Mesendoderm (in vitro differentiated cells): ENCODE data around the gene SNTG2.

Experiments used
- DNase-seq: peaks from one replicate; pipeline ENCODE4 v3.0.0; 2013
- H2AK5ac ChIP-seq: 2 replicates; pipeline ENCODE4 v1.6.1; 2013; ENCODE audit warnings: low read length, inconsistent platforms
- H2BK120ac ChIP-seq: 2 replicates; pipeline ENCODE4 v1.6.1; 2013; ENCODE audit warnings: low read depth, mild to moderate bottlenecking, low read length, moderate library complexity, mixed read lengths
- H2BK15ac ChIP-seq: replicated peaks from 2 replicates; pipeline ENCODE4 v1.6.1; 2013; ENCODE audit warnings: low read depth, mild to moderate bottlenecking, moderate library complexity
- H2BK5ac ChIP-seq: 2 replicates; pipeline ENCODE4 v1.6.1; 2013; ENCODE audit warnings: low read length, inconsistent platforms
- H3K18ac ChIP-seq: 2 replicates; pipeline ENCODE4 v1.6.1; 2013; ENCODE audit warnings: mild to moderate bottlenecking, low read length, mixed read lengths
- H3K23ac ChIP-seq: one replicate; pipeline ENCODE4 v1.6.1; 2013; ENCODE audit warnings: low read length
- H3K27ac ChIP-seq: 2 replicates; pipeline ENCODE4 v1.5.1; 2013; ENCODE audit warnings: low read depth, mild to moderate bottlenecking, inconsistent platforms, low read length, moderate library complexity
- H3K27me3 ChIP-seq: 2 replicates; pipeline ENCODE4 v1.6.1; 2013; ENCODE audit warnings: low read length, control low read depth, mild to moderate bottlenecking, inconsistent platforms; ENCODE audit not compliant: insufficient read depth, poor library complexity
- H3K36me3 ChIP-seq: 2 replicates; pipeline ENCODE4 v1.6.1; 2013; ENCODE audit warnings: low read length, inconsistent platforms; ENCODE audit not compliant: control insufficient read depth, insufficient read depth
- H3K4ac ChIP-seq: one replicate; pipeline ENCODE4 v1.6.1; 2013; ENCODE audit warnings: low read depth, mild to moderate bottlenecking, low read length, moderate library complexity
- H3K4me1 ChIP-seq: 2 replicates; pipeline ENCODE4 v1.6.1; 2013; ENCODE audit warnings: low read depth, low read length, inconsistent platforms; ENCODE audit not compliant: control insufficient read depth
- H3K4me2 ChIP-seq: 2 replicates; pipeline ENCODE4 v1.6.1; 2013; ENCODE audit warnings: low read length
- H3K4me3 ChIP-seq: 2 replicates; pipeline ENCODE4 v1.5.1; 2013; ENCODE audit warnings: mild to moderate bottlenecking, low read length
- H3K56ac ChIP-seq: one replicate; pipeline ENCODE4 v1.6.1; 2013; ENCODE audit warnings: low read length
- H3K79me1 ChIP-seq: 2 replicates; pipeline ENCODE4 v1.6.1; 2013; ENCODE audit warnings: low read length, inconsistent platforms
- H3K79me2 ChIP-seq: 2 replicates; pipeline ENCODE4 v1.6.1; 2013; ENCODE audit warnings: mild to moderate bottlenecking, low read length; ENCODE audit not compliant: control insufficient read depth, insufficient read depth
- H3K9ac ChIP-seq: 2 replicates; pipeline ENCODE4 v1.6.1; 2013; ENCODE audit warnings: low read length, inconsistent platforms
- H4K5ac ChIP-seq: one replicate; pipeline ENCODE4 v1.6.1; 2013; ENCODE audit warnings: low read length
- H4K8ac ChIP-seq: one replicate; pipeline ENCODE4 v1.6.1; 2013; ENCODE audit warnings: low read depth, mild to moderate bottlenecking, control low read depth, low read length, moderate library complexity
- WGBS: extraction: QIAGEN DNeasy Blood & Tissue Kit; methylation state at CpG from one replicate; pipeline ENCODE4 v1.1.7; 2013; ENCODE audit warnings: low lambda C conversion rate, missing lambda C conversion rate; ENCODE audit not compliant: insufficient coverage; ENCODE audit errors: extremely low coverage; 5-methylcytosine and 5-hydroxymethylcytosine counted together

The SNTG2 gene

DNA sequence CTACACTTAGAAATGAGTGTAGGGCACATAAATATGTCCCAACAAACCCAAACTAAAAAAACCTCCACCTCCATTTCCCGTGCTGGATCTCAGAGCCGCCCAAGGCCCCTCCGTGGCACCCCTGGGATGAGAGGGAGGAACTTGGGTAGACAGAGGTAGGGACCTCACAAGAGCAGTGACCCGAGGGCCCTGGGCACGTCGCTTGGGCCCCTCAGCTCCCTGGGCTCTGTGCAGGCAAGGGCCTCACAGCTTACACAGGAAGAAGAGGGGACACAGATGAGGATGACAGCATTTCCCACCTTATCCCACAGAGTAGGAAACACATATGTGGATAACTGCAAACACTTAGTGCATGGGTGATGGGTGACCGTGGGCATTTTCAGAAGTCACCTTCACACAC lies 368.7 kb downstream of the SNTG2 start:
- Histone ChIP-seq H3K4me3 (no peak overlapping the region), H3K23ac (no peak overlapping the region), H4K5ac (no peak overlapping the region), H3K36me3 (no peaks in the 10 kb centered on the region), H3K18ac (no peak overlapping the region), H3K79me1 (no peaks in the 10 kb centered on the region), H3K4me1 (no peaks in the 10 kb centered on the region), H2BK5ac (no peak overlapping the region), H3K4me2 (no peak overlapping the region), H3K4ac (no peak overlapping the region), H2AK5ac (no peak overlapping the region), H2BK120ac (no peak overlapping the region), H3K56ac (no peak overlapping the region), H3K27me3 (no peaks in the 10 kb centered on the region), H4K8ac (no peak overlapping the region), H2BK15ac (no peak overlapping the region), H3K27ac (no peak overlapping the region), H3K79me2 (no peaks in the 10 kb centered on the region), H3K9ac (no peak overlapping the region)
- no peak for DNase-seq
- no CpG with 5 or more reads among the region's 7 CpGs for WGBS

DNA sequence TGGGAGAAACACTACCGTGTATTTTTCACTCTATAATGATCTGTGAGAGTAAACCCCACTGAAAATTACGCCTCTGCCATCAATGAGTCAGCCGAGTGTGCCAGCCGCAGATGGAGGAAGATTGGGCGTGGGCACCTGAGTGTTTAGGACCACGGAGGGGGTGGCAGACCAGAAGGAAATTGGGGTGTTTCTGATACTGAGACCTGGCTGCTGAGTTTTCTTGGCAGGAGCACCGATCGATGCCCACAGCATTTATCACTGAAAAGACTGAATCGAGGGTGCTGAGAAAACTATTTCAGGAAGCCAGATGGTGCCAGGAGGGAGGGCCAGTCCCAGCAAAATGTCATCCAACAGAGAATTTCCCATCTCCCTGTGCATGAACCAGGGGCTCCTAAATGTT lies 370.7 kb downstream of the SNTG2 start:
- H3K18ac ChIP-seq: no peak overlapping the region
- H3K79me2 ChIP-seq: no peaks in the 10 kb centered on the region
- H3K36me3 ChIP-seq: no peaks in the 10 kb centered on the region
- no peak overlapping the region for H3K27ac ChIP-seq
- H2BK15ac ChIP-seq: no peak overlapping the region
- H3K27me3 ChIP-seq: no peaks in the 10 kb centered on the region
- no peak overlapping the region for H2BK120ac ChIP-seq
- no CpG with 5 or more reads among the region's 9 CpGs for WGBS
- no peak for DNase-seq
- H2AK5ac ChIP-seq: no peak overlapping the region
- no peaks in the 10 kb centered on the region for H3K79me1 ChIP-seq
- H3K56ac ChIP-seq: no peak overlapping the region
- H3K4me2 ChIP-seq: no peak overlapping the region
- H3K4me1 ChIP-seq: no peaks in the 10 kb centered on the region
- H2BK5ac ChIP-seq: no peak overlapping the region
- H3K4me3 ChIP-seq: no peak overlapping the region
- no peak overlapping the region for H3K9ac ChIP-seq
- H3K4ac ChIP-seq: no peak overlapping the region
- no peak overlapping the region for H3K23ac ChIP-seq
- no peak overlapping the region for H4K5ac ChIP-seq
- H4K8ac ChIP-seq: no peak overlapping the region

DNA sequence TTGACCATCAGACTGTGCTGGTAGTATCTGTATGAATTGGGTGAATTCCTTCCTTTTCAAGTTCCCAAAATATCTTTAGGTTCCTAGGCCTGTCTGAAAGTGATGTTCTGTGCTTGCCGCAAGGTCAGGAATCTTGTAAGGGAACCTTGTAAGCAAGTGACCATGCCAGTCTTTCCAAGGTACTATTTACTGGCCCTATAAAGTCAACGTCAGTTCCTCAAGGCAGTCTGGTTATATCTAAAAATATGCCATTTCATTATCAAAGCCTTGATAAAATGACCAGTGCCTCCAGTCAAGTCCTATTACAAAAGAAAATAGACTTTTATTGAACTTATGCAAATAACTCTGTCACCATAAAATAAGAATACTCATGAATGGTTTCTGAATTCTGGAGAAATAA lies 374.2 kb downstream of the SNTG2 start:
- no peak overlapping the region for H3K27ac ChIP-seq
- no peak overlapping the region for H3K56ac ChIP-seq
- H2AK5ac ChIP-seq: no peak overlapping the region
- no peaks in the 10 kb centered on the region for H3K4me1 ChIP-seq
- H4K5ac ChIP-seq: no peak overlapping the region
- H2BK5ac ChIP-seq: no peak overlapping the region
- H3K79me1 ChIP-seq: no peaks in the 10 kb centered on the region
- no peak overlapping the region for H3K23ac ChIP-seq
- H3K4me2 ChIP-seq: no peak overlapping the region
- H3K18ac ChIP-seq: no peak overlapping the region
- H2BK15ac ChIP-seq: no peak overlapping the region
- no peaks in the 10 kb centered on the region for H3K27me3 ChIP-seq
- no peaks in the 10 kb centered on the region for H3K79me2 ChIP-seq
- H3K4me3 ChIP-seq: no peak overlapping the region
- no CpG with 5 or more reads among the region's 2 CpGs for WGBS
- no peaks in the 10 kb centered on the region for H3K36me3 ChIP-seq
- no peak overlapping the region for H2BK120ac ChIP-seq
- DNase-seq: no peak
- no peak overlapping the region for H3K4ac ChIP-seq
- no peak overlapping the region for H3K9ac ChIP-seq
- no peak overlapping the region for H4K8ac ChIP-seq

DNA sequence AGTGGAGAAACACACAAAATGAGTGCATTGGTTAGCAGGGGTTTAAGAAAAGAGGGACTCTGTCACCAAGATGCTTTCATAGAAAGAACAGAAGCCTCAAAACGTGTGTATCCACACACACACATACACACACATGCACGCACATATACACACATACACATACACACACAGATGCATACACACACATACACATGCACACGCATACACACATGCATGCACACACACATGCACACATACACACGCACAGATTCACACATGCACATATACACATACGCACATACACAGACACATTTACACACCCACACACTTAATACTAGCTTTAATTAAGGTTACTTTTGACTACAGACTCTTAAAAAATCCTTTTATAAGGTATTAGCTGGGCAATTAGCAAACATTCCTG lies 378.0 kb downstream of the SNTG2 start:
- Histone ChIP-seq H3K56ac (no peak overlapping the region), H3K79me2 (no peaks in the 10 kb centered on the region), H3K23ac (no peak overlapping the region), H3K36me3 (no peaks in the 10 kb centered on the region), H3K27me3 (no peaks in the 10 kb centered on the region), H3K4me1 (no peaks in the 10 kb centered on the region), H2BK120ac (no peak overlapping the region), H3K79me1 (no peaks in the 10 kb centered on the region), H3K18ac (no peak overlapping the region), H3K4me2 (no peak overlapping the region), H4K5ac (no peak overlapping the region), H3K9ac (no peak overlapping the region), H2BK15ac (no peak overlapping the region), H3K4ac (no peak overlapping the region), H2AK5ac (no peak overlapping the region), H3K4me3 (no peak overlapping the region), H2BK5ac (no peak overlapping the region), H4K8ac (no peak overlapping the region), H3K27ac (no peak overlapping the region)
- no CpG with 5 or more reads among the region's 5 CpGs for WGBS
- DNase-seq: no peak

DNA sequence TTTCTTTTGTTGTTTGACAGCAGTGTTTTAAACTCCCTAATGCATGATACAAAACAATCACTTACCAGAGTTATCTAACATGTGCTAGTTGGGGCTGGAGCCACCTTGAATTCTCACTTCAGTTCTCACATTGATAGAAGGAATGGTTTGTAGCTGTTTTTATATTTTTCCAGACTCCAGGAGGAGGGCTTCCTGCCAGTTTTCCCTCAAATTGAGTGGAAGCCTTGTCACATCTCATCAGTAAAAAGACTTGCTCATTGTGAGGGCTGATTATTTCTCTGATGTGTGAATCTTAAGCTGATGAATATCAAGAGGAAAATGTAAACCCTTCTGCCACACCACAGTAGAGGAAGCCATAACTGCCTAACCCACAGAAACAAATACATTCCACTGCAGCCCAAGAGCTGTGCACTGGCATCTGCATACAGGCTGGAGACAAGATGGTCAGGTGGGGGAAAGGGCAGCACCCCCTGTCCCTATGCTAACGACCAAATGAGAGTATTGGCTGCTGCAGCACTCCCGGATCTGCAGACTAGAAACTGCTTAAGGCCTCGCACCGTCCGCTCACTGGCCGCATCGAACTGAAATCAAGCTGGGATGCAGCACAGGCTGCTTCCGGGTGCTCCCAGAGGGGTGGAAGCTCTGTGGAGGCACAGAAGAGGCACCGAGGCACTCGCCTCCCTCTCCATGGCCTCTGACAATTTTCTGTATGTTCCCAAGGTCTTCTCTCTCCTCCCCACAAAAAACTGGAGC lies 388.9 kb downstream of the SNTG2 start:
- no peak overlapping the region for H3K9ac ChIP-seq
- H2BK5ac ChIP-seq: no peak overlapping the region
- no peak overlapping the region for H3K27ac ChIP-seq
- no peak overlapping the region for H3K23ac ChIP-seq
- no peak overlapping the region for H2BK120ac ChIP-seq
- no peaks in the 10 kb centered on the region for H3K4me1 ChIP-seq
- DNase-seq: peak; percentile 3
- no peaks in the 10 kb centered on the region for H3K27me3 ChIP-seq
- H3K18ac ChIP-seq: no peak overlapping the region
- H2BK15ac ChIP-seq: no peak overlapping the region
- no peak overlapping the region for H4K8ac ChIP-seq
- no peak overlapping the region for H3K56ac ChIP-seq
- H3K4ac ChIP-seq: no peak overlapping the region
- H3K79me2 ChIP-seq: no peaks in the 10 kb centered on the region
- WGBS: no CpG with 5 or more reads among the region's 10 CpGs
- no peak overlapping the region for H2AK5ac ChIP-seq
- H3K4me2 ChIP-seq: no peak overlapping the region
- H4K5ac ChIP-seq: no peak overlapping the region
- no peak overlapping the region for H3K4me3 ChIP-seq
- no peaks in the 10 kb centered on the region for H3K36me3 ChIP-seq
- no peaks in the 10 kb centered on the region for H3K79me1 ChIP-seq

DNA sequence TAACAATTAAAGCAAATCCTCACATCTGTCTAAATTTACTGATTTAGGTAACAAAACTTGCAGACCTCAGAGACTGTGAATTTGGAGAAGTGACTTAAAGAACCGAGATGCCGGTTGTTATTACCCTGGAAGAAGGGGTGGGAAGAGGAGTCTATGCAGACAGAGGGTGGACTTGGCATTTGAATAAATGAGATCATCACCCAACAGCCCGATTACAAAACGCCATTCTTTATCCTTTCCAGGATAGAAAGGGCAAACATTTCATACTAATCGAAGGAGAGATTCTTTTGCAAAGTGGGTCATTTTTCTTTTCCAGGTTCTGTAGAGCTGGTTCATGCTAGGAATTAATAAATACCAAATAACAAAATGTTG lies 389.5 kb downstream of the SNTG2 start:
- Histone ChIP-seq H3K56ac (no peak overlapping the region), H3K18ac (no peak overlapping the region), H4K5ac (no peak overlapping the region), H2AK5ac (no peak overlapping the region), H3K9ac (no peak overlapping the region), H3K23ac (no peak overlapping the region), H3K27me3 (no peaks in the 10 kb centered on the region), H2BK5ac (no peak overlapping the region), H4K8ac (no peak overlapping the region), H2BK120ac (no peak overlapping the region), H3K36me3 (no peaks in the 10 kb centered on the region), H3K79me1 (no peaks in the 10 kb centered on the region), H3K4me2 (no peak overlapping the region), H3K79me2 (no peaks in the 10 kb centered on the region), H3K4me1 (no peaks in the 10 kb centered on the region), H2BK15ac (no peak overlapping the region), H3K27ac (no peak overlapping the region), H3K4ac (no peak overlapping the region), H3K4me3 (no peak overlapping the region)
- WGBS: no CpG with 5 or more reads among the region's 5 CpGs
- DNase-seq: peak; percentile 2
